Loucy (cell line): ENCODE data around the gene GLG1.

Experiments
- CTCF ChIP-seq: fragments of 200-600 bp; sonication (generic); conservative IDR thresholded peaks from 2 replicates; pipeline ENCODE4 v1.5.1; 2014; ENCODE audit warnings: mild to moderate bottlenecking, antibody characterized with exemption, low read length
- EZH2phosphoT487 ChIP-seq: fragments of 200-600 bp; IDR thresholded peaks from 2 replicates; pipeline ENCODE4 v1.6.1; 2018; ENCODE audit warnings: antibody characterized with exemption, mild to moderate bottlenecking, moderate library complexity, borderline replicate concordance

- TF ChIP-seq CTCF (no peak), EZH2phosphoT487 (no peak)
Measured at GRCh38 chr16:74450236-74450635, 156.7 kb downstream of the GLG1 start.
